HG03432 (cell line): ENCODE results near the gene DSG1.
"Not testable (repeated sequence)": the region's sequence is repeated elsewhere in the genome, so short reads cannot be mapped to it uniquely, and the experiment has no call there.

Source experiments
- ATAC-seq: cut with Tn5 transposase; IDR thresholded peaks from one replicate; pipeline ENCODE4 v1.9.1; 2021; ENCODE audit warnings: mild to moderate bottlenecking, moderate library complexity; ENCODE audit not compliant: unreplicated experiment

Gene DSG1

GRCh38 chr18:31343454-31343853 is 25.5 kb downstream of the DSG1 start:
- no peak for ATAC-seq

- not testable (repeated sequence) for ATAC-seq
These were observed 35.4 kb downstream of the DSG1 start for GRCh38 chr18:31353336-31353735.

- no peak for ATAC-seq
These were observed 37.0 kb downstream of the DSG1 start for GRCh38 chr18:31354990-31355389.

- no peak for ATAC-seq
These were observed 38.1 kb downstream of the DSG1 start for GRCh38 chr18:31356025-31356424.

GRCh38 chr18:31364190-31364589 is 46.2 kb downstream of the DSG1 start:
- ATAC-seq: no peak

- no peak for ATAC-seq
These were observed 51.5 kb downstream of the DSG1 start for GRCh38 chr18:31369478-31369877.

GRCh38 chr18:31371989-31372388 is 54.0 kb downstream of the DSG1 start:
- no peak for ATAC-seq

GRCh38 chr18:31373641-31374040 is 55.7 kb downstream of the DSG1 start:
- no peak for ATAC-seq

GRCh38 chr18:31376477-31376876 is 58.5 kb downstream of the DSG1 start, which contains the start of gene DSG4:
DSG4 (plus strand) TSS chr18:31376777; CDS start chr18:31376912, 135 bp downstream.
- no peak for ATAC-seq

- no peak for ATAC-seq
These were observed 63.0 kb downstream of the DSG1 start for GRCh38 chr18:31380912-31381311.

- ATAC-seq: no peak
These were observed 64.1 kb downstream of the DSG1 start for GRCh38 chr18:31382107-31382506.

- no peak for ATAC-seq
These were observed 68.8 kb downstream of the DSG1 start for GRCh38 chr18:31386741-31387140.

GRCh38 chr18:31393286-31393685 is 75.3 kb downstream of the DSG1 start:
- no peak for ATAC-seq

- ATAC-seq: no peak
These were observed 79.0 kb downstream of the DSG1 start for GRCh38 chr18:31396796-31397612.

GRCh38 chr18:31398191-31398590 is 80.2 kb downstream of the DSG1 start:
- no peak for ATAC-seq

GRCh38 chr18:31399306-31400032 is 81.5 kb downstream of the DSG1 start:
- ATAC-seq: no peak

- ATAC-seq: no peak
These were observed 83.4 kb downstream of the DSG1 start for GRCh38 chr18:31401156-31402025.

GRCh38 chr18:31402026-31402373 is 84.0 kb downstream of the DSG1 start:
- ATAC-seq: no peak

GRCh38 chr18:31403409-31403808 is 85.4 kb downstream of the DSG1 start:
- no peak for ATAC-seq
